ENCODE data around the gene SIVA1. TPM values are rescaled to one million over a fixed set of nuclear protein-coding genes. Genes with fewer than 3 reads are reported as not detected.

The SIVA1 gene
- total RNA-seq, 2 experiments from 2014 or later, result 111 to 124 TPM

GRCh38 chr14:104769324-104770071 is 16.6 kb downstream of the SIVA1 start:
- intact Hi-C loops (cut with DNase I, micrococcal nuclease), result loop anchor here (2.0 to 5.0 kb wide), 3 partner anchors 17 to 163 kb away; partner anchors contain the start of gene SIVA1 (in 1 of the 2)
- H3K9me3 Mint-ChIP-seq, result no peaks in the 10 kb centered on the region
- no peak for TF ChIP-seq CTCF (IDR thresholded peaks at IDR 0.05)
- peaks cover 9% of the 10 kb centered on the region for H3K4me1 ChIP-seq (ENCODE audit: insufficient read depth, low read length)
- H3K27me3 ChIP-seq (ENCODE audit: control insufficient read depth in 1 of 2, insufficient read depth in 2 of 2, low read length in 2 of 2), result no peaks in the 10 kb centered on the region
- H3K9me3 ChIP-seq (ENCODE audit: control insufficient read depth in 1 of 2, insufficient read depth in 1 of 2, low read length in 2 of 2), result peaks cover 0 to 18% of the 10 kb centered on the region in 2 experiments
- H3K4me3 ChIP-seq (ENCODE audit: low read length), result no peak overlapping the region
- DNase-seq (no peak), ATAC-seq (ENCODE audit: poor library complexity) (no peak)
- ChIA-PET POLR2A (interaction anchor here (1.0 to 1.9 kb wide), 5 partner anchors 17 to 59 kb away, joined by 3 to 18 read pairs (median 5); partner anchors contain the start of gene SIVA1), CTCF (interaction anchor here (1.3 to 4.3 kb wide), 2 partner anchors 17 to 58 kb away, joined by 15 to 49 read pairs; partner anchors contain the start of gene SIVA1)
- H3K27ac ChIP-seq (ENCODE audit: low read depth in 1 of 2, low read length in 2 of 2), result no peak overlapping the region
- no peaks in the 10 kb centered on the region for H3K4me1 Mint-ChIP-seq (ENCODE audit: low read depth)
- H3K27me3 Mint-ChIP-seq, result no peaks in the 10 kb centered on the region
- H3K36me3 ChIP-seq (ENCODE audit: insufficient read depth, low read length), result peaks cover 27% of the 10 kb centered on the region
- peaks cover 30% of the 10 kb centered on the region for H3K36me3 Mint-ChIP-seq (ENCODE audit: low read depth)
- no peak overlapping the region for H3K27ac Mint-ChIP-seq
- no peak overlapping the region for H3K4me3 Mint-ChIP-seq

GRCh38 chr14:104770072-104770579 is 17.2 kb downstream of the SIVA1 start:
- intact Hi-C loops (cut with DNase I, micrococcal nuclease), result no loop called here
- H3K4me1 Mint-ChIP-seq (ENCODE audit: low read depth), result no peaks in the 10 kb centered on the region
- no peak overlapping the region for H3K27ac Mint-ChIP-seq
- CTCF ChIA-PET, result interaction anchor here (4.3 kb wide), 1 partner anchor 57 kb away, joined by 49 read pairs; no protein-coding TSS in a partner anchor
- H3K27me3 Mint-ChIP-seq, result no peaks in the 10 kb centered on the region
- Histone ChIP-seq H3K27ac (ENCODE audit: low read depth in 1 of 2, low read length in 2 of 2) (no peak overlapping the region), H3K27me3 (ENCODE audit: control insufficient read depth in 1 of 2, insufficient read depth in 2 of 2, low read length in 2 of 2) (no peaks in the 10 kb centered on the region), H3K4me3 (ENCODE audit: low read length) (no peak overlapping the region), H3K36me3 (ENCODE audit: insufficient read depth, low read length) (peaks cover 28% of the 10 kb centered on the region), H3K9me3 (ENCODE audit: control insufficient read depth in 1 of 2, insufficient read depth in 1 of 2, low read length in 2 of 2) (peaks cover 0 to 18% of the 10 kb centered on the region in 2 experiments), H3K4me1 (ENCODE audit: insufficient read depth, low read length) (peaks cover 9% of the 10 kb centered on the region)
- no peak for DNase-seq
- POLR2A ChIA-PET, result interaction anchor here (1.0 to 1.1 kb wide), 2 partner anchors 18 to 56 kb away, joined by 3 to 5 read pairs; partner anchors contain the start of gene SIVA1
- H3K9me3 Mint-ChIP-seq, result no peaks in the 10 kb centered on the region
- TF ChIP-seq CTCF (IDR thresholded peaks at IDR 0.05), result no peak
- ATAC-seq (ENCODE audit: poor library complexity), result no peak
- no peak overlapping the region for H3K4me3 Mint-ChIP-seq
- peaks cover 30% of the 10 kb centered on the region for H3K36me3 Mint-ChIP-seq (ENCODE audit: low read depth)

- H3K9me3 ChIP-seq (ENCODE audit: control insufficient read depth in 1 of 2, insufficient read depth in 1 of 2, low read length in 2 of 2), result peaks cover 0 to 18% of the 10 kb centered on the region in 2 experiments
- ATAC-seq (ENCODE audit: poor library complexity) (no peak), DNase-seq (peak in 1 of 14 experiments; percentile 29)
- no peak overlapping the region for H3K4me3 ChIP-seq (ENCODE audit: low read length)
- H3K9me3 Mint-ChIP-seq, result no peaks in the 10 kb centered on the region
- H3K36me3 Mint-ChIP-seq (ENCODE audit: low read depth), result peaks cover 30% of the 10 kb centered on the region
- peaks cover 28% of the 10 kb centered on the region for H3K36me3 ChIP-seq (ENCODE audit: insufficient read depth, low read length)
- intact Hi-C loops (cut with DNase I, micrococcal nuclease), result no loop called here
- H3K27me3 Mint-ChIP-seq, result no peaks in the 10 kb centered on the region
- ChIA-PET CTCF (interaction anchor here (4.3 kb wide), 1 partner anchor 57 kb away, joined by 49 read pairs; no protein-coding TSS in a partner anchor), POLR2A (interaction anchor here (1.0 to 1.1 kb wide), 2 partner anchors 18 to 55 kb away, joined by 3 to 5 read pairs; partner anchors contain the start of gene SIVA1)
- H3K27ac ChIP-seq (ENCODE audit: low read depth in 1 of 2, low read length in 2 of 2), result no peak overlapping the region
- TF ChIP-seq CTCF (IDR thresholded peaks at IDR 0.05), result no peak
- no peak overlapping the region for H3K27ac Mint-ChIP-seq
- no peak overlapping the region for H3K4me3 Mint-ChIP-seq
- no peaks in the 10 kb centered on the region for H3K4me1 Mint-ChIP-seq (ENCODE audit: low read depth)
- no peaks in the 10 kb centered on the region for H3K27me3 ChIP-seq (ENCODE audit: control insufficient read depth in 1 of 2, insufficient read depth in 2 of 2, low read length in 2 of 2)
- H3K4me1 ChIP-seq (ENCODE audit: insufficient read depth, low read length), result peaks cover 9% of the 10 kb centered on the region
These were observed 17.9 kb downstream of the SIVA1 start for GRCh38 chr14:104770851-104771272.

Measured in CD4-positive, alpha-beta T cell (primary cell).